ENCODE results near the gene TLL2. TPM values are rescaled to one million over a fixed set of nuclear protein-coding genes. Genes with fewer than 3 reads are reported as not detected.
"Not testable (repeated sequence)": the region's sequence is repeated elsewhere in the genome, so short reads cannot be mapped to it uniquely, and the experiment has no call there.

TLL2 gene
- total RNA-seq, 1 donor from 2014 or later: not detected

DNA sequence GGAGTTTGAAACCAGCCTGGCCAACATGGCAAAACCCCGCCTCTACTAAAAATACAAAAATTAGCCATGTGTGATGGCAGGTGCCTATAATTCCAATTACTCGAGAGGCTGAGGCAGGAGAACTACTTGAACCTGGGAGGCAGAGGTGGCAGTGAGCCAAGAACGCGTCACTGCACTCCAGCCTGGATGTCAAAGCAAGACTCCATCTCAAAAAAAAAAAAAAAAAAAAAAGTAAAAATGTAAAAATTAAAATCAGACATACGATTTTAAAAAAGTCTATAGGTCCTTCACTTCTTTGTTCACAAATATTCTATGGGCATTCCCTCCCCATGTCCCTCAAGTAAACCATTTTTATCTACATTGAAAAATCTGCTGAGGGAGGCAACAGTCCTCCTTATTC is 34.9 kb upstream of the TLL2 start:
- Histone ChIP-seq H3K27ac (no peak overlapping the region), H3K4me3 (no peak overlapping the region), H3K9me3 (no peaks in the 10 kb centered on the region), H3K27me3 (no peaks in the 10 kb centered on the region), H3K4me1 (no peaks in the 10 kb centered on the region), H3K36me3 (peaks cover 79% of the 10 kb centered on the region)
- TF ChIP-seq, protein P1, sequence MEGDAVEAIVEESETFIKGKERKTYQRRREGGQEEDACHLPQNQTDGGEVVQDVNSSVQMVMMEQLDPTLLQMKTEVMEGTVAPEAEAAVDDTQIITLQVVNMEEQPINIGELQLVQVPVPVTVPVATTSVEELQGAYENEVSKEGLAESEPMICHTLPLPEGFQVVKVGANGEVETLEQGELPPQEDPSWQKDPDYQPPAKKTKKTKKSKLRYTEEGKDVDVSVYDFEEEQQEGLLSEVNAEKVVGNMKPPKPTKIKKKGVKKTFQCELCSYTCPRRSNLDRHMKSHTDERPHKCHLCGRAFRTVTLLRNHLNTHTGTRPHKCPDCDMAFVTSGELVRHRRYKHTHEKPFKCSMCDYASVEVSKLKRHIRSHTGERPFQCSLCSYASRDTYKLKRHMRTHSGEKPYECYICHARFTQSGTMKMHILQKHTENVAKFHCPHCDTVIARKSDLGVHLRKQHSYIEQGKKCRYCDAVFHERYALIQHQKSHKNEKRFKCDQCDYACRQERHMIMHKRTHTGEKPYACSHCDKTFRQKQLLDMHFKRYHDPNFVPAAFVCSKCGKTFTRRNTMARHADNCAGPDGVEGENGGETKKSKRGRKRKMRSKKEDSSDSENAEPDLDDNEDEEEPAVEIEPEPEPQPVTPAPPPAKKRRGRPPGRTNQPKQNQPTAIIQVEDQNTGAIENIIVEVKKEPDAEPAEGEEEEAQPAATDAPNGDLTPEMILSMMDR (IDR thresholded peaks at IDR 0.05): no peak
- ATAC-seq (no peak), DNase-seq (no peak)
- intact Hi-C loops (cut with DNase I): no loop called here

DNA sequence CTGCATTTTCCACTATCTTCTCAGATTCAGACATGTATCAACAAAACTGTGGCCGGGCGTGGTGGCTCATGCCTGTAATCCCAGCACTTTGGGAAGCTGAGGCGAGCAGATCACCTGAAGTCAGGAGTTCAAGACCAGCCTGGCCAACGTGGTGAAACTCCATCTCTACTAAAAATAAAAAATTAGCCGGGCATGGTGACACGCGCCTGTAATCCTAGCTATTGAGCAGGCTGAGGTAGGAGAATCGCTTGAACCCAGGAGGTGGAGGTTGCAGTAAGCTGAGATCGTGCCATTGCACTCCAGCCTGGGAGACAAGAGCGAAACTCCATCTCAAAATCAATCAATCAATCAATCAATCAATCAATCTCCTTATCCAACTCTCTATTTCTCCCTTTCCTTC is 31.8 kb upstream of the TLL2 start:
- H3K4me3 ChIP-seq; H3K27ac ChIP-seq; DNase-seq; H3K4me1 ChIP-seq; intact Hi-C loops (cut with DNase I); H3K27me3 ChIP-seq; H3K9me3 ChIP-seq; ATAC-seq: not testable (repeated sequence)
- H3K36me3 ChIP-seq: peaks cover 73% of the 10 kb centered on the region

- ATAC-seq (peak; percentile 69), DNase-seq (no peak)
- Histone ChIP-seq H3K36me3 (peaks cover 58% of the 10 kb centered on the region), H3K27me3 (no peaks in the 10 kb centered on the region), H3K9me3 (no peaks in the 10 kb centered on the region), H3K4me1 (no peaks in the 10 kb centered on the region), H3K4me3 (no peak overlapping the region), H3K27ac (no peak overlapping the region)
- intact Hi-C loops (cut with DNase I): no loop called here
- TF ChIP-seq, protein P1 (IDR thresholded peaks at IDR 0.05): no peak
These were observed 28.2 kb upstream of the TLL2 start for GRCh38 chr10:96541921-96542320.

- ATAC-seq (no peak), DNase-seq (no peak)
- TF ChIP-seq, protein P1 (IDR thresholded peaks at IDR 0.05): no peak
- H3K4me3 ChIP-seq: no peak overlapping the region
- H3K36me3 ChIP-seq: peaks cover 42% of the 10 kb centered on the region
- intact Hi-C loops (cut with DNase I): no loop called here
- H3K9me3 ChIP-seq: no peaks in the 10 kb centered on the region
- no peaks in the 10 kb centered on the region for H3K4me1 ChIP-seq
- H3K27me3 ChIP-seq: no peaks in the 10 kb centered on the region
- no peak overlapping the region for H3K27ac ChIP-seq
These were observed 26.5 kb upstream of the TLL2 start for GRCh38 chr10:96540240-96540639.

DNA sequence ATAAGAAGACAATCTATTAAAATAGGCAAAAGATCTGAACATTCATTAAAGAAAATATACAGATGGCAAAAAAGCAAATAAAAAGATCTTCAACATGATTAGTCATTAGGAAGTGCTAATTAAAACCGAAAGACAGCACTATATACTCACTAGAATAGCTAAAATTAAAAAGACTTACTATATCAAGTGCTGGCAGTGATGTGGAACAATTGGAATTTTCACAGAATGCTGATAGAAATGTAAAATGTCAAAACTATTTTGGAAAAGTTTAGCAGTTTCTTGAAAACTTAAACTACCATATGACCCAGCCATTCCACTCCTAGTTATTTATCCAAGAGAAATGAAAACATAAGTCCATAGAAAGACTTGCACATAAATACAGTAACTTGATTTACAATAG is 25.0 kb upstream of the TLL2 start:
- H3K27me3 ChIP-seq: no peaks in the 10 kb centered on the region
- H3K4me3 ChIP-seq: no peak overlapping the region
- intact Hi-C loops (cut with DNase I): no loop called here
- H3K4me1 ChIP-seq: no peaks in the 10 kb centered on the region
- ATAC-seq (no peak), DNase-seq (no peak)
- H3K36me3 ChIP-seq: peaks cover 32% of the 10 kb centered on the region
- H3K27ac ChIP-seq: no peak overlapping the region
- H3K9me3 ChIP-seq: no peaks in the 10 kb centered on the region
- TF ChIP-seq, protein P1 (IDR thresholded peaks at IDR 0.05): no peak

GRCh38 chr10:96536129-96536528 is 22.4 kb upstream of the TLL2 start:
- no peaks in the 10 kb centered on the region for H3K9me3 ChIP-seq
- no peaks in the 10 kb centered on the region for H3K4me1 ChIP-seq
- H3K36me3 ChIP-seq: peaks cover 34% of the 10 kb centered on the region
- H3K27me3 ChIP-seq: no peaks in the 10 kb centered on the region
- no peak overlapping the region for H3K27ac ChIP-seq
- intact Hi-C loops (cut with DNase I): no loop called here
- TF ChIP-seq, protein P1 (IDR thresholded peaks at IDR 0.05): no peak
- no peak overlapping the region for H3K4me3 ChIP-seq
- ATAC-seq: no peak
- no peak for DNase-seq
